ENCODE data around the gene IMMT.

DNA sequence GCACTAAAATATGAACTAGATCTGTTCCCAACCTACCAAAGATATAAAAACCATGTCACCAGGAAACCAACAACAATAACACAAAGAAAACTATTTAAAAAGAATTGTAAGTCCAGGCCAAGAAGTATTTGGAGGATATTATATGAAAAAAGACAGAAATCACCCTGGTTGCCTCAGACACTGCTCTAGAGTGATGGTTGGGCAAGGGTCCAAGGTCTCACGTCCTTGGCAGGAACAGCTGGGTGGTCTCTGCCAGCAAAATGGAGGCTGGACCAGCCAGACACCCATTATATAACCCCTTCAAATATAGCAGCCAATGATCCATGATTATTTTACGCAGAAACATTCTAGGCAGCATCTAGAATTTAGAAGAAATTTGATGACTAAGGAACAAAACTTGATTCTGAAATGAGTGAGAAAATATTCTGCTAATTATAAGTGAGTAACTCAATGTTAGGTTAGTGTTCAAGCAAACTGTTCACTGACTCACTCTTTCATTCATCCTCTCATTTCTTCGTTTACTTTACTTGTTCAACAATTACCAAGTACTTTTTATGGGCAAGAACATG, 39.4 kb upstream of the IMMT start:
- TF ChIP-seq POLR2AphosphoS5 (IDR thresholded peaks at IDR 0.05) = no peak
- TF ChIP-seq, protein P1, sequence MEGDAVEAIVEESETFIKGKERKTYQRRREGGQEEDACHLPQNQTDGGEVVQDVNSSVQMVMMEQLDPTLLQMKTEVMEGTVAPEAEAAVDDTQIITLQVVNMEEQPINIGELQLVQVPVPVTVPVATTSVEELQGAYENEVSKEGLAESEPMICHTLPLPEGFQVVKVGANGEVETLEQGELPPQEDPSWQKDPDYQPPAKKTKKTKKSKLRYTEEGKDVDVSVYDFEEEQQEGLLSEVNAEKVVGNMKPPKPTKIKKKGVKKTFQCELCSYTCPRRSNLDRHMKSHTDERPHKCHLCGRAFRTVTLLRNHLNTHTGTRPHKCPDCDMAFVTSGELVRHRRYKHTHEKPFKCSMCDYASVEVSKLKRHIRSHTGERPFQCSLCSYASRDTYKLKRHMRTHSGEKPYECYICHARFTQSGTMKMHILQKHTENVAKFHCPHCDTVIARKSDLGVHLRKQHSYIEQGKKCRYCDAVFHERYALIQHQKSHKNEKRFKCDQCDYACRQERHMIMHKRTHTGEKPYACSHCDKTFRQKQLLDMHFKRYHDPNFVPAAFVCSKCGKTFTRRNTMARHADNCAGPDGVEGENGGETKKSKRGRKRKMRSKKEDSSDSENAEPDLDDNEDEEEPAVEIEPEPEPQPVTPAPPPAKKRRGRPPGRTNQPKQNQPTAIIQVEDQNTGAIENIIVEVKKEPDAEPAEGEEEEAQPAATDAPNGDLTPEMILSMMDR (IDR thresholded peaks at IDR 0.05; ENCODE audit: poor library complexity, severe bottlenecking) = no peak
- no peak for TF ChIP-seq MXI1 (conservative IDR thresholded peaks at IDR 0.05; ENCODE audit: poor library complexity, severe bottlenecking)

Data from neural cell (in vitro differentiated cells).